Cardiac muscle cell (in vitro differentiated cells and primary cell): ENCODE measurements around the gene BHLHA9. TPM values are rescaled to one million over a fixed set of nuclear protein-coding genes. Genes with fewer than 3 reads are reported as not detected.

Experiments used
- DNase-seq, 2 donors: peaks; one replicate each; pipeline versions ENCODE4 v3.0.0 to v3.0.0-alpha.2; 2010 to 2017; ENCODE audit warnings: low read depth in 1 of 2, low spot score in 1 of 2
- H3K27ac ChIP-seq: fragments of 200-600 bp; sonication (generic); 2 replicates; pipeline ENCODE4 v1.5.1; 2016
- H3K27me3 ChIP-seq: fragments of 200-600 bp; sonication (generic); 2 replicates; pipeline ENCODE4 v1.6.0; 2016; ENCODE audit warnings: control low read depth
- H3K36me3 ChIP-seq: fragments of 200-600 bp; sonication (generic); 2 replicates; pipeline ENCODE4 v1.5.1; 2016; ENCODE audit warnings: control low read depth
- H3K4me1 ChIP-seq: fragments of 200-600 bp; sonication (generic); 2 replicates; pipeline ENCODE4 v1.8.1; 2017; ENCODE audit warnings: low read depth, mild to moderate bottlenecking, mixed run types
- H3K4me3 ChIP-seq: fragments of 200-600 bp; sonication (generic); 2 replicates; pipeline ENCODE4 v1.5.1; 2016; ENCODE audit warnings: mild to moderate bottlenecking
- H3K9me3 ChIP-seq: fragments of 200-600 bp; sonication (generic); 2 replicates; pipeline ENCODE4 v1.5.1; 2017; ENCODE audit warnings: low read depth, mild to moderate bottlenecking, control low read depth
- CTCF ChIP-seq: IDR thresholded peaks from 2 replicates; pipeline ENCODE4 v1.5.1; 2012; ENCODE audit warnings: low read depth, mild to moderate bottlenecking, low read length
- polyA plus RNA-seq: library from polyadenylated mRNA; unstranded; fragments of >200 nt; fragmentation: Nextera tagmentation; extraction: Ambion mirVana; gene quantifications from 2 replicates; pipeline ENCODE4 v1.2.1, GENCODE V29; 2016
- total RNA-seq: library from RNA; depleted of rRNA; stranded (reverse); fragments of >200 nt; gene quantifications from 2 replicates; pipeline ENCODE4 v1.2.3, GENCODE V29; 2016

BHLHA9 gene
- total and polyA plus RNA-seq, 2 experiments from 2014 or later = 0.92 TPM; not detected in 1

GRCh38 chr17:1229900-1230501 lies 40.2 kb upstream of the BHLHA9 start:
- no peak for DNase-seq
- no peaks in the 10 kb centered on the region for H3K9me3 ChIP-seq
- no peaks in the 10 kb centered on the region for H3K36me3 ChIP-seq
- peaks cover 73% of the 10 kb centered on the region for H3K27me3 ChIP-seq
- no peak overlapping the region for H3K27ac ChIP-seq
- H3K4me1 ChIP-seq = no peaks in the 10 kb centered on the region
- no peak for TF ChIP-seq CTCF
- H3K4me3 ChIP-seq = peak overlapping the region; percentile 43

GRCh38 chr17:1231456-1231855 lies 38.8 kb upstream of the BHLHA9 start:
- no peaks in the 10 kb centered on the region for H3K4me1 ChIP-seq
- H3K27me3 ChIP-seq = peaks cover 61% of the 10 kb centered on the region
- H3K4me3 ChIP-seq = no peak overlapping the region
- no peaks in the 10 kb centered on the region for H3K36me3 ChIP-seq
- H3K9me3 ChIP-seq = no peaks in the 10 kb centered on the region
- peak in 1 of 2 donors; percentile 28 for DNase-seq
- no peak overlapping the region for H3K27ac ChIP-seq
- no peak for TF ChIP-seq CTCF

GRCh38 chr17:1232331-1232730 lies 37.9 kb upstream of the BHLHA9 start:
- H3K27me3 ChIP-seq = peaks cover 54% of the 10 kb centered on the region
- no peaks in the 10 kb centered on the region for H3K9me3 ChIP-seq

GRCh38 chr17:1232786-1233185 lies 37.5 kb upstream of the BHLHA9 start:
- Histone ChIP-seq H3K36me3 (no peaks in the 10 kb centered on the region), H3K27ac (no peak overlapping the region), H3K4me1 (no peaks in the 10 kb centered on the region), H3K27me3 (peaks cover 49% of the 10 kb centered on the region), H3K9me3 (no peaks in the 10 kb centered on the region), H3K4me3 (no peak overlapping the region)
- TF ChIP-seq CTCF = no peak
- peak in 1 of 2 donors; percentile 50 for DNase-seq

More at GRCh38 chr17:1232331-1232730, 37.9 kb upstream of the BHLHA9 start:
- no peak overlapping the region for H3K4me3 ChIP-seq
- H3K36me3 ChIP-seq = no peaks in the 10 kb centered on the region
- no peak for TF ChIP-seq CTCF
- H3K27ac ChIP-seq = no peak overlapping the region
- H3K4me1 ChIP-seq = no peaks in the 10 kb centered on the region
- DNase-seq = no peak

- Histone ChIP-seq H3K27me3 (peaks cover 33% of the 10 kb centered on the region), H3K4me3 (no peak overlapping the region), H3K9me3 (no peaks in the 10 kb centered on the region), H3K36me3 (no peaks in the 10 kb centered on the region), H3K4me1 (no peaks in the 10 kb centered on the region), H3K27ac (no peak overlapping the region)
- TF ChIP-seq CTCF = no peak
- DNase-seq = no peak
Measured at GRCh38 chr17:1234455-1234854, 35.8 kb upstream of the BHLHA9 start.

- TF ChIP-seq CTCF = no peak
Measured at GRCh38 chr17:1237471-1237870, 32.8 kb upstream of the BHLHA9 start.

More at GRCh38 chr17:1237471-1237870, 32.8 kb upstream of the BHLHA9 start:
- H3K36me3 ChIP-seq = no peaks in the 10 kb centered on the region
- no peak for DNase-seq
- H3K27me3 ChIP-seq = peaks cover 2% of the 10 kb centered on the region
- no peak overlapping the region for H3K4me3 ChIP-seq
- H3K4me1 ChIP-seq = no peaks in the 10 kb centered on the region
- no peaks in the 10 kb centered on the region for H3K9me3 ChIP-seq
- H3K27ac ChIP-seq = no peak overlapping the region
